HG03135 (cell line): Measurements from ENCODE around the gene AMIGO3.

ENCODE experiments used
- ATAC-seq: cut with Tn5 transposase; IDR thresholded peaks from one replicate; pipeline ENCODE4 v1.9.1; 2021; ENCODE audit warnings: mild to moderate bottlenecking, moderate library complexity; ENCODE audit not compliant: unreplicated experiment

Gene AMIGO3

GRCh38 chr3:49671291-49672288 lies 47.9 kb downstream of the AMIGO3 start:
- no peak for ATAC-seq

- no peak for ATAC-seq
Observed at GRCh38 chr3:49670940-49671290, 48.6 kb downstream of the AMIGO3 start.

DNA sequence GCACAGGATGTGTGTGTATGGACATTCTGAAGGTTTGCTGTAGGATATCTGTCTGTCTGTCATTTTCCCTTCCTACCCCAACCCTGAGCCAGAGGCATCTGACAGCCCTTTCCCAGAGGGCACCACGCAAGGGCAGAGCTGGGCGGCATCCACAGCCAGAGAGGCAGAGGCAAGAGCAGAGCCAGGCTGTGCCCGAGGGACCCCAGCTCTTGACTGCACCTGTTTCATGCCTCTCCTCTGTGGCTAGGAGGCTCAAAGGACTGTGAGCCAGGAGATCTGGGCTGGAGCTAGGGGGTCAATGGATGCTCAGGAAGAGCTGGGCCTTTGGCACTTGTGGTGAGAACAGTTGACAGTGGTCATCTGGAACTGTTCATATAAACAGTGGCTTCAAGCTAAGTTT lies 50.1 kb downstream of the AMIGO3 start:
- no peak for ATAC-seq

DNA sequence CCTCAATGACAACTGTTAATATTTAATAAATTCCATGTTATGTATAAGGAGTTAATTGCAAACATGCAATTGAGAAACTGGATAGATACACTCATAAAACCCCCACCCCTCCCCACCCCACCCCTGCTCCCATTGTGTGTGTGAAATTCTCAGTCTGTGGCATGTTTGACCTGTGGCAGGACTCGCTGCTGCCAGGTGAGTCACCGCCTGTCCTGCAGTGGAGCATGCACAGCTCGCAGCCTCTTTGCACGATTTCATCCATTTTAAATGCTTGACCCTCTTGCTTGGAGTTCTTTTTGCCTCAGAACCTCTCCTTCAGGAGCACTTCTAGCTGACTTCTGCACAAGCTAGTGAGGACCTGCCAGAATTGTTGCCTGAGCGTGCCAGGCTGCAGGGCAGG lies 50.6 kb downstream of the AMIGO3 start:
- ATAC-seq, result no peak

DNA sequence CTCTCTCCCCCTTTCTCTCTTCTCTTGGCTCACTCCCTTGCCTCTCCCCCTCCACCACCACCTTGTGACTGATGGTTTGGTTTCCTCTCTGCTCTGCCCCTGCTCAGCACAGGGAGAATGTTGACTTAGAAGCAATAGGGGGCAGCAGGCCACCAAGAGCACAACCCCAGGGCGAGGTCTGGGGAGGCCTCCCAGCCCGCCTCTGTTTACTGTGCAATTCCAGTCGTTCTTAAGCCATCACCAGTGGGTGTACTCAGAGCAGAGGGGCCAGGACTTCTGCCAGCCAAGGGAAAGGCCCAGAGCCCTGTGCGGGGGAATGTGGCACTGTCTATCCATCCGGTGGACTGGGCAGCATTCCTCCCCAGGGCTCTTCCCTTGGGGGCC lies 51.1 kb downstream of the AMIGO3 start:
- ATAC-seq, result no peak

GRCh38 chr3:49667701-49668413 lies 51.6 kb downstream of the AMIGO3 start:
- ATAC-seq, result no peak
